ENCODE data around the gene ARHGAP26. TPM values are rescaled to one million over a fixed set of nuclear protein-coding genes. Genes with fewer than 3 reads are reported as not detected.
A peak's percentile ranks its signal among the peaks of the same experiment; 100 is the strongest.

The ARHGAP26 gene
- total and polyA plus RNA-seq, 2 donors (not counting 3 experiments of a cell fraction or from before 2014, with no cell fraction given), result 3.1 to 16.2 TPM

DNA sequence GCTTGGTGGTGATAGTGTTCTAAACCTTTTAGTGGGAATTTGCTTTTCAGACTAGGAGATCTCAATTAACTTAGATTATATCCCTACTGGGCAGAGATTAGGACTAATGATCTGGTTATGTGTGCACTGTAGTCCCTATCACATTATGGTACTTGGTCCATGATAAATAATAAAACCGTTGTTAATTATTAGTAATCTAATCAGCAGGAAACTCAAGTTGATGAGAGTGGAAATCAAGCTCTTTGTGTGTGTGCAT is 262.3 kb downstream of the ARHGAP26 start:
- no peak for FAIRE-seq
- H3K9me1 ChIP-seq (replicated peaks; ENCODE audit: control insufficient read depth, extremely low read depth, insufficient read depth, low read length), result no peaks in the 10 kb centered on the region
- POLR2A ChIA-PET, result no interaction called here
- H3K9me3 ChIP-seq (replicated peaks; ENCODE audit: control insufficient read depth, insufficient read depth, low read length), result no peaks in the 10 kb centered on the region
- H3K4me3 ChIP-seq (replicated peaks in 1 of 3; ENCODE audit: insufficient read depth in 1 of 3, low read depth in 1 of 3, low read length in 3 of 3), result no peak overlapping the region
- CTCF ChIA-PET, result no interaction called here
- no peaks in the 10 kb centered on the region for H3K79me2 ChIP-seq (ENCODE audit: control insufficient read depth, insufficient read depth, low read length)
- H2AFZ ChIP-seq (ENCODE audit: low read depth, low read length), result no peak overlapping the region
- H3K27me3 ChIP-seq (ENCODE audit: control insufficient read depth in 2 of 2, insufficient read depth in 2 of 2, low read length in 2 of 2), result no peaks in the 10 kb centered on the region
- H3K4me2 ChIP-seq (ENCODE audit: insufficient read depth, low read length), result no peak overlapping the region
- TF ChIP-seq POLR2A (IDR thresholded peaks at IDR 0.05; ENCODE audit: low read depth, low read length), result no peak
- no peak for DNase-seq (ENCODE audit: low read depth, low spot score)
- intact Hi-C loops (cut with micrococcal nuclease) (no loop called here), dilution Hi-C loops (cut with MboI; ENCODE audit: extremely low pct_ligation_motif_present, low sequenced_read_pairs) (no loop called here)
- H3K9ac ChIP-seq (replicated peaks; ENCODE audit: extremely low read depth, insufficient read depth, low read length), result no peak overlapping the region
- H4K20me1 ChIP-seq (replicated peaks; ENCODE audit: control insufficient read depth, extremely low read depth, insufficient read depth, low read length), result no peaks in the 10 kb centered on the region
- no peak overlapping the region for H3K27ac ChIP-seq (ENCODE audit: insufficient read depth, low read depth, low read length)
- H3K4me1 ChIP-seq (ENCODE audit: control insufficient read depth, extremely low read depth, insufficient read depth, low read length), result peaks cover 25% of the 10 kb centered on the region
- no TSS peak for BruUV-seq (replicated peaks)
- H3K36me3 ChIP-seq (ENCODE audit: control insufficient read depth in 2 of 2, extremely low read depth in 1 of 2, insufficient read depth in 2 of 2, low read length in 2 of 2), result no peaks in the 10 kb centered on the region

DNA sequence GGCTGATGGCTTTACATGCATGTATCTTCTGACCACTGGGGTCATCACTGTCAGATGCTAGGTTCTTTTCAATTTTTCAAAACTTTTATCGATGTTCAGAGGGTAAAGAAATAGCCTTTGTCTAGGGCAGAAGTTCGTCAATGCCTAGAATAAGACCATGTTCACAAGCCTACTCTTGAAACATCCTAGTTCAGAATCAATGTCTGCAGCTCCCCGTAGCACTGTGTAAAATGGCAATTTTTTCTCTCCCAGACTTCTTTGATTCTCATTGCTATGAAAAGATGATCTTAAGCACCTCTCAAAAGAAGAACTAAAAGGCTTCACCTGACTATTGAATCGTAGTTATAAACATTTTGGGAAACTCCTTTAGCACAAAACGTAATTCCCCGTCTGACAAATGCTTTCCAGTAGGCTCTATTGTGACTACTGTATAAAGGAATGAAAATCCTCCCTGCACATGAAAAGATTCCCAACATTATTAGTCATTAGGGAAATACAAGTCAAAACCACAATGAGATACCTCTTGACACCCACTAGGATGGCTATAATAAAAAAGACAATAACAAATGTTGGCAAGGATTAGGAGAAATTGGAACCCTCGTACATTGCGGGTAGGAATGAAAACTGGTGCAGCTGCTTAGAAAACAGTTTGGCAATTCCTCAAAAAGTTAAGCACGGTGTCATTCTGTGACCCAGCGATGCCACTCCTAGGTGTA is 263.5 kb downstream of the ARHGAP26 start:
- TF ChIP-seq MYC (IDR thresholded peaks at IDR 0.05; ENCODE audit: low read depth, low read length) (no peak), GATA2 (IDR thresholded peaks at IDR 0.05; ENCODE audit: insufficient read depth, insufficient read length, low read depth, low read length) (peak; percentile 12), EZH2 (IDR thresholded peaks at IDR 0.05; ENCODE audit: borderline replicate concordance, low read depth, low read length, severe bottlenecking) (no peak), POLR2AphosphoS5 (IDR thresholded peaks at IDR 0.05; ENCODE audit: insufficient read depth, low read depth, low read length) (peak; percentile 32), POLR2A (IDR thresholded peaks at IDR 0.05; ENCODE audit: low read depth, low read length) (no peak), JUN (IDR thresholded peaks at IDR 0.05; ENCODE audit: borderline replicate concordance, insufficient read depth, insufficient read length, low read depth) (peak; percentile 77), FOS (IDR thresholded peaks at IDR 0.05; ENCODE audit: borderline replicate concordance, insufficient read depth, low read length) (peak; percentile 91)
- TF ChIP-seq, protein P1, sequence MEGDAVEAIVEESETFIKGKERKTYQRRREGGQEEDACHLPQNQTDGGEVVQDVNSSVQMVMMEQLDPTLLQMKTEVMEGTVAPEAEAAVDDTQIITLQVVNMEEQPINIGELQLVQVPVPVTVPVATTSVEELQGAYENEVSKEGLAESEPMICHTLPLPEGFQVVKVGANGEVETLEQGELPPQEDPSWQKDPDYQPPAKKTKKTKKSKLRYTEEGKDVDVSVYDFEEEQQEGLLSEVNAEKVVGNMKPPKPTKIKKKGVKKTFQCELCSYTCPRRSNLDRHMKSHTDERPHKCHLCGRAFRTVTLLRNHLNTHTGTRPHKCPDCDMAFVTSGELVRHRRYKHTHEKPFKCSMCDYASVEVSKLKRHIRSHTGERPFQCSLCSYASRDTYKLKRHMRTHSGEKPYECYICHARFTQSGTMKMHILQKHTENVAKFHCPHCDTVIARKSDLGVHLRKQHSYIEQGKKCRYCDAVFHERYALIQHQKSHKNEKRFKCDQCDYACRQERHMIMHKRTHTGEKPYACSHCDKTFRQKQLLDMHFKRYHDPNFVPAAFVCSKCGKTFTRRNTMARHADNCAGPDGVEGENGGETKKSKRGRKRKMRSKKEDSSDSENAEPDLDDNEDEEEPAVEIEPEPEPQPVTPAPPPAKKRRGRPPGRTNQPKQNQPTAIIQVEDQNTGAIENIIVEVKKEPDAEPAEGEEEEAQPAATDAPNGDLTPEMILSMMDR (IDR thresholded peaks at IDR 0.05; ENCODE audit: extremely low read depth in 1 of 2, insufficient read depth in 1 of 2, low read depth in 1 of 2, low read length in 2 of 2), result no peak
- TF ChIP-seq, protein P2, sequence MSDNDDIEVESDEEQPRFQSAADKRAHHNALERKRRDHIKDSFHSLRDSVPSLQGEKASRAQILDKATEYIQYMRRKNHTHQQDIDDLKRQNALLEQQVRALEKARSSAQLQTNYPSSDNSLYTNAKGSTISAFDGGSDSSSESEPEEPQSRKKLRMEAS (IDR thresholded peaks at IDR 0.05; ENCODE audit: insufficient read depth, insufficient read length), result no peak
- Histone ChIP-seq H3K9me1 (replicated peaks; ENCODE audit: control insufficient read depth, extremely low read depth, insufficient read depth, low read length) (no peaks in the 10 kb centered on the region), H2AFZ (ENCODE audit: low read depth, low read length) (no peak overlapping the region), H3K27me3 (ENCODE audit: control insufficient read depth in 2 of 2, insufficient read depth in 2 of 2, low read length in 2 of 2) (no peaks in the 10 kb centered on the region), H3K36me3 (ENCODE audit: control insufficient read depth in 2 of 2, extremely low read depth in 1 of 2, insufficient read depth in 2 of 2, low read length in 2 of 2) (no peaks in the 10 kb centered on the region), H3K4me2 (ENCODE audit: insufficient read depth, low read length) (no peak overlapping the region), H3K9ac (replicated peaks; ENCODE audit: extremely low read depth, insufficient read depth, low read length) (no peak overlapping the region), H3K4me3 (replicated peaks in 1 of 3; ENCODE audit: insufficient read depth in 1 of 3, low read depth in 1 of 3, low read length in 3 of 3) (no peak overlapping the region), H3K4me1 (ENCODE audit: control insufficient read depth, extremely low read depth, insufficient read depth, low read length) (peaks cover 27% of the 10 kb centered on the region), H3K9me3 (replicated peaks; ENCODE audit: control insufficient read depth, insufficient read depth, low read length) (no peaks in the 10 kb centered on the region), H4K20me1 (replicated peaks; ENCODE audit: control insufficient read depth, extremely low read depth, insufficient read depth, low read length) (no peaks in the 10 kb centered on the region), H3K27ac (ENCODE audit: insufficient read depth, low read depth, low read length) (peak overlapping the region; percentile 9), H3K79me2 (ENCODE audit: control insufficient read depth, insufficient read depth, low read length) (no peaks in the 10 kb centered on the region)
- POLR2A ChIA-PET, result no interaction called here
- FAIRE-seq, result peak; percentile 60
- CTCF ChIA-PET, result interaction anchor here (1.0 to 1.3 kb wide), 2 partner anchors 31 kb away, joined by 3 read pairs; no protein-coding TSS in a partner anchor
- DNase-seq (ENCODE audit: low read depth, low spot score), result peak; percentile 73
- no TSS peak for BruUV-seq (replicated peaks)
- intact Hi-C loops (cut with micrococcal nuclease) (no loop called here), dilution Hi-C loops (cut with MboI; ENCODE audit: extremely low pct_ligation_motif_present, low sequenced_read_pairs) (no loop called here)
